Neural progenitor cell (in vitro differentiated cells): ENCODE results near the gene RNF31.

ENCODE experiments used
- CTCF ChIP-seq: fragments of 200-600 bp; sonication (generic); IDR thresholded peaks from 2 replicates; pipeline ENCODE4 v1.5.1; 2017; ENCODE audit warnings: antibody characterized with exemption, mild to moderate bottlenecking
- EZH2 ChIP-seq: fragments of 200-600 bp; sonication (generic); IDR thresholded peaks from 2 replicates; pipeline ENCODE4 v1.6.1; 2017; ENCODE audit warnings: antibody characterized with exemption, mild to moderate bottlenecking, moderate library complexity
- EZH2phosphoT487 ChIP-seq: fragments of 200-600 bp; sonication (generic); IDR thresholded peaks from 2 replicates; pipeline ENCODE4 v1.6.1; 2017; ENCODE audit warnings: antibody characterized with exemption

GRCh38 chr14:24135584-24135833 lies 11.8 kb upstream of the RNF31 start:
- no peak for TF ChIP-seq CTCF
- no peak for TF ChIP-seq EZH2phosphoT487
- TF ChIP-seq EZH2, result no peak
